HG02840 (cell line): Measurements from ENCODE around the gene FEM1A.
A peak's percentile ranks its signal among the peaks of the same experiment; 100 is the strongest.
"Not testable (repeated sequence)": the region's sequence is repeated elsewhere in the genome, so short reads cannot be mapped to it uniquely, and the experiment has no call there.

Source experiments
- ATAC-seq: cut with Tn5 transposase; IDR thresholded peaks from one replicate; pipeline ENCODE4 v1.9.1; 2021; ENCODE audit warnings: mild to moderate bottlenecking, moderate library complexity, moderate number of reproducible peaks; ENCODE audit not compliant: unreplicated experiment, low FRiP score

Gene FEM1A

GRCh38 chr19:4791183-4792018 lies at the start of gene FEM1A:
Gene FEM1A, plus strand, starts transcription at chr19:4791734. Its CDS starts 121 bp downstream, at chr19:4791855.
- ATAC-seq = peak; percentile 96

GRCh38 chr19:4742723-4743646 lies 48.5 kb upstream of the FEM1A start:
- no peak for ATAC-seq

GRCh38 chr19:4744451-4745174 lies 46.9 kb upstream of the FEM1A start:
- no peak for ATAC-seq

GRCh38 chr19:4745175-4745574 lies 46.4 kb upstream of the FEM1A start:
- not testable (repeated sequence) for ATAC-seq

GRCh38 chr19:4745986-4746385 lies 45.5 kb upstream of the FEM1A start:
- no peak for ATAC-seq

- no peak for ATAC-seq
Observed at GRCh38 chr19:4748185-4748584, 43.3 kb upstream of the FEM1A start.

GRCh38 chr19:4748589-4748988 lies 42.9 kb upstream of the FEM1A start:
- ATAC-seq = no peak

GRCh38 chr19:4749870-4750590 lies 41.5 kb upstream of the FEM1A start:
- ATAC-seq = no peak

GRCh38 chr19:4754248-4754647 lies 37.3 kb upstream of the FEM1A start:
- ATAC-seq = no peak

GRCh38 chr19:4755459-4755858 lies 36.1 kb upstream of the FEM1A start:
- ATAC-seq = no peak

GRCh38 chr19:4758082-4758481 lies 33.5 kb upstream of the FEM1A start:
- no peak for ATAC-seq

- no peak for ATAC-seq
Observed at GRCh38 chr19:4758659-4759058, 32.9 kb upstream of the FEM1A start.

GRCh38 chr19:4759388-4760284 lies 31.9 kb upstream of the FEM1A start:
- ATAC-seq = no peak

- no peak for ATAC-seq
Observed at GRCh38 chr19:4760285-4760650, 31.3 kb upstream of the FEM1A start.

GRCh38 chr19:4763021-4763420 lies 28.5 kb upstream of the FEM1A start:
- no peak for ATAC-seq

- no peak for ATAC-seq
Observed at GRCh38 chr19:4764393-4764660, 27.2 kb upstream of the FEM1A start.

GRCh38 chr19:4768934-4769777 lies 22.4 kb upstream of the FEM1A start:
- ATAC-seq = no peak

GRCh38 chr19:4772566-4772965 lies 19.0 kb upstream of the FEM1A start:
- ATAC-seq = no peak
